Germinal center (tissue), 1 donor: ENCODE data around the gene ZFYVE28.
"Not testable (repeated sequence)": the region's sequence is repeated elsewhere in the genome, so short reads cannot be mapped to it uniquely, and the experiment has no call there.

Experiments used
- DNase-seq: peaks from one replicate; pipeline ENCODE4 v3.0.0; 2012; ENCODE audit warnings: mixed read lengths, low spot score

ZFYVE28 gene

GRCh38 chr4:2417765-2418649, at the start of gene ZFYVE28:
Gene ZFYVE28 (minus strand): TSS chr4:2418645. CDS start chr4:2418323, 322 bp downstream.
- DNase-seq: no peak

GRCh38 chr4:2465544-2465943, 47.1 kb upstream of the ZFYVE28 start:
- not testable (repeated sequence) for DNase-seq

GRCh38 chr4:2465032-2465431, 46.6 kb upstream of the ZFYVE28 start:
- DNase-seq: no peak

- no peak for DNase-seq
Measured at GRCh38 chr4:2462992-2463762, 44.7 kb upstream of the ZFYVE28 start.

- DNase-seq: peak; percentile 85
Measured at GRCh38 chr4:2462218-2462991, 44.0 kb upstream of the ZFYVE28 start.

- DNase-seq: no peak
Measured at GRCh38 chr4:2461246-2461960, 43.0 kb upstream of the ZFYVE28 start.

DNA sequence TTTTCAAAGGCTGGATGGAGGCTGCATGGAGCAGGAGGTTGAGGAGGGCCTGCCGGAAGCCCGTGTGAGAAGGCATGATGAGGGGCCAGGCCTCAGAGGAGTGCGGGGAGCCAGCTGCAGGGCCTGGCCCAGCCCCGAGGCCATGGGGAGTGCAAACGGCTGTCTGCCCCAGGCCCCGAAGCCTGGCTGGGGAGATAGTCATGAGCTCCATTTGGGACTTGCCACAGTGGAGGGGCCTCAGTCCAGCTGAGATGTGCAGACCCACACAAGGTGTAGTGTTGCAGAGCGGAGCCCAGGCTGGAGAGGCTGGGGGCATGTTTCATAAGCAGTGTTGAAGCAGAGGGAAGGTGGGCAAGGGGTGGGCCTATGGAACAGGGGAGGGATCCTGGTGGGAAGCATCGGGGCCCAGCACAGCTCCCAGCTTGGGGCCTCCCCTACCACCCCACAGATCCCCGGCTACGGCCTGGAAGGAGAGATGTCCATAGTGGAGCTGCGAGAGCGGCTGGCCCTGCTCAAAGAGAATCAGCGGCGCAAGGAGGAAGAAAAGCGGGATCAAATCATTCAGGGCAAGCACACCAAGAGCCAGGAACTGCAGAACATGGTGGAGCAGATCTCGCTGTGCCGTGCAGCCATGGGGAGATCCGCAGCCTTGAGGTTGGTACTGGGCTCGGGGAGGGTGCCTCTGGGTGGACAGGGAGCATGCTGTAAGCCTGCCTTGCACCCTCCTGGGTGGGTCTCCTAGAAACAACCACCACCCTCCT, 41.3 kb upstream of the ZFYVE28 start:
- no peak for DNase-seq

DNA sequence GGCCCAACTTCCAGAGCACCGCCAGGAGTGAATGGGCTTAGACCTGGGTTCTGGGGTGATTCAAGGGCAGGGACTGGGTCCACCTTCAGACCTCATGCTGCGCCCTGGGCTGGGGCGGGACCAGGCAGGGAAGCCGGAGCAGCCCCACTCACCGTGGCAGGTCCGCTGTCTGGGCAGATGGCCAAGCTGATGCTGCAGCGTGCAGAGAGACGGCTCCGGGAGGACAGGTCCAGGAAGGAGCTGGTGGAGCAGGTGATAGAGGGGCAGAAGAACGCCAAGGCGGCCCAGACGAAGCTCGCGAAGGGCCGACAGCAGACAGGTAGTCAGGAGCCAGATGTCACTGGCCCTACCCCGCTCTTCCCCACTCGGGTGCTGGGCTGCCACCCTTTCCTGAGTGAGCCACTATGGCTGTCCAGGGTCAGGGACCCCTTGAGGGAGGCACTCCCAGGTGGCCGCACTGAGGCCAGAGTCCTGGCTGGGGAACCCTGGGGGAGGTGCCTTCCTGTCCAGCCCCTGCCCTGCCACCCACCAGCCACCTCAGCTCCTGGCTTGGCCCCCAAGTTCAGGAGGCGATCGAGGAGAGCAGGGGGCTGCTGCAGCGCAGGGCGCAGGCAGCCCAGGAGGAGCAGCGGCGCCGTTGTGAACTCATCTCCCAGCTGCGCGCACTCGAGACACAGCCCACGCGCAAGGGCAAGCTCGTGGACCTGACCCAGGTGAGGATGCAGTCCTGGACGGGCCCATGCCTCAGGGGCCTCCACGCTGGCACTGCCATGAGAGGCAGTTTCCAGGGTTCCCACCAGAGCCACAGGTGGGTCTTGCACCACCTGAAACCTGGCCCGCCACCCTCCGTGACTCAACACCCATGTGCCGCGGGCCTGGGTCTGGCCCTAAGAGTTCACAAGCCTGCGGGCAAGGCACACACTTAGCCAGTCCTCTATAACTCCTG, 40.4 kb upstream of the ZFYVE28 start:
- no peak for DNase-seq

DNA sequence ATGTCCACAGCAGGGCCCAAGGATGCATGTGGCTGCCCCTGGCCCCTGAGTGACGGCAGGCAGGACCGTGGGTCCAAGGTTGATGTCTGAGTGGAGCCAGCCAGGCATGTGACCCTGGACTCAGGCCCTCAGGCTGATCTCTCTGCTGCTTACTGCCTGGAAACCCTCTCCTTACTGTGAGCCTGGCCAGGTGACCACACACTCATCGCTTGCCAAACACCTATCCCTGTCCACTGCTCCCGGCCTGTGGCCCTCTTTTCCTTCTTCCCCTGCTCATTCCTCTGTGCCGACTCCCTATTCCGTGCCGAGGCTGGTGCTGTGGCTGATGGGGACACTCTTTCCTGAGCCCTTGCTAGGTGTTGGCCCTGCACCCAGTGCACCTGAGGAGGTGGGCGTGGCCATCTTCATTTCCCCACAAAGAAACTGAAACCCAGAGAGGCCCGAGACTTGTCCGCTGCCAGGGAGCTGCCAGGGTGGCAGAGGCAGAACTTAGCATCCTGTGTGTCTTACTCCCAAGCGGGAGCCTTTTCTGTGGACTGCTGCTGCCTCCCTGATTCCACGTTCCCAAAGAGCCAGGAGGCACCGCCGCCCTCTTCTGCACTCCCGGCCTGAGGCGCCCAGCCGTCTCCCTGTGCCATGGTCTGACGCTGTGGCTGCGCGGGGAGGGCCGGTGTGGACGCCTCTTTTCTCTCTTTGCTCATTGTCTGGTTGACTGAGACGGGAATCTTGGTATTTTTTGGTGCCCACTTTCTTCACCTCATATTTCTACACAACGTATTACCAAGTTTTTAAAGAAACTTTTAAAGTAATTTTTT, 39.2 kb upstream of the ZFYVE28 start:
- DNase-seq: no peak

- no peak for DNase-seq
Measured at GRCh38 chr4:2451821-2452785, 33.7 kb upstream of the ZFYVE28 start.

- no peak for DNase-seq
Measured at GRCh38 chr4:2451036-2451520, 32.6 kb upstream of the ZFYVE28 start.

- no peak for DNase-seq
Measured at GRCh38 chr4:2450394-2451035, 32.1 kb upstream of the ZFYVE28 start.

DNA sequence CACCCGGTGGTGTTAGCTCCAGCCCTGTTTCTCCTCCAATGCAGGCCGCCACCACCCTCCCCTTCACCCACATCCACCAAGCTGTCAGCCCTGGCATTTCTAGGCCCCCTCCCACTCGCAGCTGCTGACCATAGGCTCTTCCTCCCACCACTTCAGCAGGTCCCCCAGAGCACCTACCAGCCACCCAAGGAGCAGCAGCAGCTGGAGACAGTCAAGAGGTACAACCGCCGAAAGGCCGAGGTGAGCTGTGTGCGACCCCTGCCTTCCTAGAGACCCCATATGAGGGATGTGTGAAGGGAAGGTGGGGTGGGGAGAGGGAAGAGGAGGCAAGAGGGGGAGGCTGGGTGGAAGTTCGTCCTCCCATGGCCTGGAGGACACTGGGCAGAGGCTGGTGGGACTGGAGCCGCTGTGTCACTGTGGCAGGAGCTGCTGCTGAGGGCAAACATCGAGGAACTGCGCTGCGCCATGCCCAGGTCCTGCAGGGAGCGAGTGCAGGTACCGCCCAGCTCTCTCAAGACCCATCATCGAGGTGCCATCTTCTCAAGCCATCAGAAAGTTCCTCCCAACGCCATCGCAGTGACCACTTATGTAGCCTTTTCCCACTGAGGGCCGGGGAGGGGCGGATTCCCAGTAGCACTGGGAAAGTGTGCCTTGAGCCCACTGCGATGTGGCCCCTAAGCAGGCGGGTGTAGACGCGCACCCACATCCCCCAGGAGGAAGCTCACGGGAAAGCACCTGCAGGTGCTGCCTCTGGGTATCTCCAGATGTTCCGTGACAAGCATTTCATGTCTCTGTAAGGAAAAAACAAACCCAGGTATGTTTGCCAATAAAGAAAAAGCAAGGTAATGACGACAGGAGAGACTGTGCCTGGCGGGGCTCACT, 31.3 kb upstream of the ZFYVE28 start:
- no peak for DNase-seq

DNA sequence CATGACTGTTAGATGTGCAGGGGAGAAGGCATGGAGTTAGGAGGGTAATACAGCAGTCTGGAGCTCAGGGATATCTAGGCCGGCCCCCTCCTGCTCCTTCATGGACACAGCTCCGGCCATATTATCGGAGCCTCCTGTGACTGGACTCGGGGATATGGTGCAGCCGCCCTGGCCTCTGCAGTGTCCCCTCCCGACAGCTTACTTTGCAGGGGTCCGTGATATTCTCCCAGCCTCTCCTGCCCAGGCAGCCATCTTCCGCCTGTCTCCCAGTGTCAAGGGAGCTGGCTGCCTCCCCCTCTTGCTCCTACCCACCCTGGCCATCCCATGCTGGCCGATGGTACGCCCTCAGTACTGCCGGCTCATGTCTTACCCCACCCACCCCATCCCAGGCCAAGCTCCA, 30.6 kb upstream of the ZFYVE28 start:
- no peak for DNase-seq

GRCh38 chr4:2448589-2448988, 30.1 kb upstream of the ZFYVE28 start:
- DNase-seq: no peak
